ENCODE results near the gene SYTL3.

Gene SYTL3

GRCh38 chr6:158703111-158703836 is 53.4 kb downstream of the SYTL3 start:
- no peak for DNase-seq

GRCh38 chr6:158703837-158704822 is 54.3 kb downstream of the SYTL3 start:
- peak; percentile 26 for DNase-seq

GRCh38 chr6:158705386-158706126 is 55.7 kb downstream of the SYTL3 start:
- DNase-seq, result no peak

- no peak for DNase-seq
These were observed 56.6 kb downstream of the SYTL3 start for GRCh38 chr6:158706369-158706982.

- no peak for DNase-seq
These were observed 57.4 kb downstream of the SYTL3 start for GRCh38 chr6:158707120-158707820.

GRCh38 chr6:158707821-158708195 is 58.0 kb downstream of the SYTL3 start:
- no peak for DNase-seq

GRCh38 chr6:158708239-158708638 is 58.4 kb downstream of the SYTL3 start:
- DNase-seq, result no peak

GRCh38 chr6:158709809-158710208 is 60.0 kb downstream of the SYTL3 start:
- DNase-seq, result no peak

GRCh38 chr6:158711264-158711663 is 61.4 kb downstream of the SYTL3 start:
- DNase-seq, result no peak

GRCh38 chr6:158713469-158713868 is 63.6 kb downstream of the SYTL3 start:
- DNase-seq, result no peak

- DNase-seq, result no peak
These were observed 64.9 kb downstream of the SYTL3 start for GRCh38 chr6:158714706-158715105.

- no peak for DNase-seq
These were observed 65.8 kb downstream of the SYTL3 start for GRCh38 chr6:158715330-158716311.

- DNase-seq, result no peak
These were observed 67.8 kb downstream of the SYTL3 start for GRCh38 chr6:158717341-158718330.

- no peak for DNase-seq
These were observed 68.7 kb downstream of the SYTL3 start for GRCh38 chr6:158718461-158719046.

- no peak for DNase-seq
These were observed 72.4 kb downstream of the SYTL3 start for GRCh38 chr6:158722176-158722729.

- no peak for DNase-seq
These were observed 75.8 kb downstream of the SYTL3 start for GRCh38 chr6:158725704-158726103.

GRCh38 chr6:158729906-158730540 is 80.2 kb downstream of the SYTL3 start:
- DNase-seq, result no peak

- DNase-seq, result no peak
These were observed 80.7 kb downstream of the SYTL3 start for GRCh38 chr6:158730541-158730907.

All from SHP77 treated with DMSO at 0.1 percent for 48 hours (cell line).